H9 (cell line): ENCODE data around the gene OTOGL. TPM values are rescaled to one million over a fixed set of nuclear protein-coding genes. Genes with fewer than 3 reads are reported as not detected.

Experiments
- DNase-seq: peaks from one replicate; pipeline ENCODE4 v3.0.0-alpha.2; 2017
- H2AFZ ChIP-seq: one replicate; pipeline ENCODE4 v1.6.1; 2013; ENCODE audit warnings: mild to moderate bottlenecking, low read length, control low read depth, moderate library complexity
- H2AK5ac ChIP-seq: 2 replicates; pipeline ENCODE4 v1.6.1; 2013; ENCODE audit warnings: low read length, control low read depth, mixed read lengths; ENCODE audit not compliant: insufficient read length
- H2BK120ac ChIP-seq: one replicate; pipeline ENCODE4 v1.6.1; 2013; ENCODE audit warnings: low read depth, mild to moderate bottlenecking, low read length, control low read depth, inconsistent platforms; ENCODE audit not compliant: poor library complexity, severe bottlenecking
- H2BK12ac ChIP-seq: 2 replicates; pipeline ENCODE4 v1.6.1; 2013; ENCODE audit warnings: low read length, control low read depth, mixed read lengths, low read depth; ENCODE audit not compliant: insufficient read length
- H2BK15ac ChIP-seq: 2 replicates; pipeline ENCODE4 v1.6.1; 2013; ENCODE audit warnings: low read depth, low read length, control low read depth
- H2BK20ac ChIP-seq: one replicate; pipeline ENCODE4 v1.6.1; 2013; ENCODE audit warnings: low read depth, mild to moderate bottlenecking, low read length, control low read depth, inconsistent platforms; ENCODE audit not compliant: poor library complexity, severe bottlenecking
- H2BK5ac ChIP-seq: 2 replicates; pipeline ENCODE4 v1.6.1; 2013; ENCODE audit warnings: low read length, control low read depth, mixed read lengths; ENCODE audit not compliant: insufficient read length
- H3K14ac ChIP-seq: 2 replicates; pipeline ENCODE4 v1.6.1; 2013; ENCODE audit warnings: low read length, control low read depth; ENCODE audit not compliant: insufficient read depth
- H3K18ac ChIP-seq: 2 replicates; pipeline ENCODE4 v1.6.1; 2013; ENCODE audit warnings: low read depth, mild to moderate bottlenecking, mixed read lengths, low read length, control low read depth; ENCODE audit not compliant: insufficient read length
- H3K23ac ChIP-seq: 2 replicates; pipeline ENCODE4 v1.6.1; 2013; ENCODE audit warnings: low read length, control low read depth, mixed read lengths, low read depth; ENCODE audit not compliant: insufficient read length
- H3K23me2 ChIP-seq: 2 replicates; pipeline ENCODE4 v1.6.1; 2013; ENCODE audit warnings: low read depth, mild to moderate bottlenecking, mixed read lengths, low read length, control low read depth; ENCODE audit not compliant: insufficient read length, poor library complexity, severe bottlenecking
- H3K27ac ChIP-seq: 2 replicates; pipeline ENCODE4 v1.5.1; 2013; ENCODE audit warnings: low read length, control low read depth, mixed read lengths, low read depth; ENCODE audit not compliant: insufficient read length
- H3K27me3 ChIP-seq: 2 replicates; pipeline ENCODE4 v1.6.1; 2013; ENCODE audit warnings: low read length, control low read depth, inconsistent platforms; ENCODE audit not compliant: insufficient read depth
- H3K4ac ChIP-seq: 2 replicates; pipeline ENCODE4 v1.6.1; 2013; ENCODE audit warnings: low read depth, mild to moderate bottlenecking, control low read depth, inconsistent platforms, low read length, moderate library complexity
- H3K4me1 ChIP-seq: 2 replicates; pipeline ENCODE4 v1.6.1; 2013; ENCODE audit warnings: low read length, control low read depth, inconsistent platforms; ENCODE audit not compliant: insufficient read depth
- H3K4me2 ChIP-seq: 2 replicates; pipeline ENCODE4 v1.6.1; 2013; ENCODE audit warnings: low read length, control low read depth, mixed read lengths; ENCODE audit not compliant: insufficient read length, insufficient read depth
- H3K56ac ChIP-seq: 2 replicates; pipeline ENCODE4 v1.6.1; 2013; ENCODE audit warnings: low read depth, mild to moderate bottlenecking, mixed read lengths, low read length, control low read depth; ENCODE audit not compliant: insufficient read length
- H3K79me1 ChIP-seq: 2 replicates; pipeline ENCODE4 v1.6.1; 2013; ENCODE audit warnings: low read depth, mild to moderate bottlenecking, moderate library complexity, low read length, control low read depth, inconsistent platforms; ENCODE audit not compliant: insufficient read depth, poor library complexity, severe bottlenecking
- H3K79me2 ChIP-seq: 2 replicates; pipeline ENCODE4 v1.6.1; 2013; ENCODE audit warnings: low read length, control low read depth, inconsistent platforms; ENCODE audit not compliant: insufficient read depth
- H3K9ac ChIP-seq: 2 replicates; pipeline ENCODE4 v1.6.1; 2013; ENCODE audit warnings: low read length, control low read depth, mixed read lengths; ENCODE audit not compliant: insufficient read length; ENCODE audit errors: extremely low read depth
- H3K9me3 ChIP-seq: one replicate; pipeline ENCODE4 v1.6.1; 2013; ENCODE audit warnings: low read depth, low read length, inconsistent platforms; ENCODE audit not compliant: control insufficient read depth
- H3T11ph ChIP-seq: one replicate; pipeline ENCODE4 v1.6.1; 2013; ENCODE audit warnings: mild to moderate bottlenecking, low read length, control low read depth, inconsistent platforms
- H4K20me1 ChIP-seq: one replicate; pipeline ENCODE4 v1.6.1; 2013; ENCODE audit not compliant: control insufficient read depth, insufficient read length, insufficient read depth
- H4K5ac ChIP-seq: 2 replicates; pipeline ENCODE4 v1.6.1; 2013; ENCODE audit warnings: low read depth, mild to moderate bottlenecking, mixed read lengths, low read length, control low read depth; ENCODE audit not compliant: insufficient read length
- H4K8ac ChIP-seq: replicated peaks from 2 replicates; pipeline ENCODE4 v1.6.1; 2013; ENCODE audit warnings: low read length, control low read depth, mixed read lengths, low read depth; ENCODE audit not compliant: insufficient read length
- H4K91ac ChIP-seq: 2 replicates; pipeline ENCODE4 v1.6.1; 2013; ENCODE audit warnings: low read depth, mild to moderate bottlenecking, moderate library complexity, mixed read lengths, low read length, control low read depth; ENCODE audit not compliant: insufficient read length
- H3K27ac Mint-ChIP-seq, 3 experiments: 2 replicates in 2 of 3; 3 replicates in 1 of 3; pipeline ENCODE4 v1.8.0; 2020 to 2021; ENCODE audit warnings: mixed read lengths in 3 of 3, mild to moderate bottlenecking in 1 of 3, moderate library complexity in 1 of 3
- H3K27me3 Mint-ChIP-seq: 2 replicates; pipeline ENCODE4 v1.8.0; 2021; ENCODE audit warnings: low read depth, mild to moderate bottlenecking, moderate library complexity, mixed read lengths
- H3K36me3 Mint-ChIP-seq, 3 experiments: 2 replicates in 2 of 3; 3 replicates in 1 of 3; pipeline ENCODE4 v1.8.0; 2020 to 2021; ENCODE audit warnings: low read depth in 3 of 3, mixed read lengths in 3 of 3; ENCODE audit not compliant: insufficient read depth in 1 of 3
- H3K4me1 Mint-ChIP-seq, 2 experiments: 2 replicates each; pipeline ENCODE4 v1.8.0; 2020; ENCODE audit warnings: mixed read lengths in 2 of 2
- H3K4me3 Mint-ChIP-seq, 2 experiments: 2 replicates in 1 of 2; 3 replicates in 1 of 2; pipeline ENCODE4 v1.8.0; 2020 to 2021; ENCODE audit warnings: mild to moderate bottlenecking in 2 of 2, mixed read lengths in 2 of 2, moderate library complexity in 1 of 2
- H3K9me3 Mint-ChIP-seq, 2 experiments: 2 replicates in 1 of 2; 3 replicates in 1 of 2; pipeline ENCODE4 v1.8.0; 2020; ENCODE audit warnings: mild to moderate bottlenecking in 2 of 2, mixed read lengths in 2 of 2, moderate library complexity in 1 of 2
- WGBS: extraction: QIAGEN DNeasy Blood & Tissue Kit; methylation state at CpG from one replicate; pipeline ENCODE4 v1.1.7; 2013; ENCODE audit warnings: missing lambda C conversion rate, low lambda C conversion rate, mixed read lengths; ENCODE audit not compliant: insufficient read length; ENCODE audit errors: extremely low coverage; 5-methylcytosine and 5-hydroxymethylcytosine counted together
- total RNA-seq: library from RNA; stranded (reverse); gene quantifications from 2 replicates; pipeline ENCODE4 v1.2.1, GENCODE V29; 2021
- TF ChIP-seq, protein P1 (sequence below): fragments of 200-600 bp; sonication (generic); conservative IDR thresholded peaks from 3 replicates; pipeline ENCODE4 v1.8.0; 2021; ENCODE audit warnings: antibody characterized with exemption, mild to moderate bottlenecking

Gene OTOGL
- total RNA-seq, 1 experiment from 2014 or later, result 0.11 TPM

DNA sequence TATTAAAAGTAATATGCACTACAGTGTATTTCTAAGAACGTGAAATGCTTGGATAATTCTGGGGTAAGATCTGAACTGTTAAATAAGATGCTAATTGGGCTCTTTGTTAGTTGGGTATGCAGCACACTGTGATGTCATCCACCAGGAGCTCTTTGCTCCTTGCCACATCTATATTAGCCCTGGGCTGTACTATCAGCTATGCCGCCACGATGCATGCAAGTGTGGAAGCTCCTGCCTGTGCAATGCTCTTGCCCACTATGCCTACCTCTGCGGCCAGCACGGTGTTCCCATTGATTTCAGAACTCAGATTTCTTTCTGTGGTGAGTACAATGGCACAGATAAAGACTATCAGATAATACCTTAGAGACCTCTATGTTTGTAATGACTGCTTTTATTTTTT is 165.6 kb downstream of the OTOGL start:
- H3K4me3 Mint-ChIP-seq, result no peak overlapping the region
- Histone ChIP-seq H2BK15ac (no peak overlapping the region), H3K79me1 (no peaks in the 10 kb centered on the region), H2BK120ac (no peak overlapping the region), H3K27ac (no peak overlapping the region), H4K20me1 (no peaks in the 10 kb centered on the region), H2AK5ac (no peak overlapping the region), H2BK20ac (no peak overlapping the region), H3K23ac (no peak overlapping the region), H3K4ac (no peak overlapping the region), H3K9ac (no peak overlapping the region), H3K27me3 (no peaks in the 10 kb centered on the region), H2AFZ (no peak overlapping the region), H3K14ac (no peak overlapping the region), H4K5ac (no peak overlapping the region), H4K8ac (no peak overlapping the region), H3K18ac (no peak overlapping the region), H2BK12ac (no peak overlapping the region), H4K91ac (no peak overlapping the region), H3K9me3 (no peaks in the 10 kb centered on the region), H3K79me2 (no peaks in the 10 kb centered on the region), H3K4me1 (no peaks in the 10 kb centered on the region), H3K23me2 (no peaks in the 10 kb centered on the region), H3K4me2 (no peak overlapping the region), H3K56ac (no peak overlapping the region), H2BK5ac (no peak overlapping the region), H3T11ph (no peak overlapping the region)
- no peaks in the 10 kb centered on the region for H3K27me3 Mint-ChIP-seq
- peaks cover 3% of the 10 kb centered on the region in 2 experiments; a peak in 1 of 4 replicates for H3K4me1 Mint-ChIP-seq
- H3K9me3 Mint-ChIP-seq, result no peaks in the 10 kb centered on the region
- H3K27ac Mint-ChIP-seq, result no peak overlapping the region
- no peaks in the 10 kb centered on the region for H3K36me3 Mint-ChIP-seq
- TF ChIP-seq, protein P1, sequence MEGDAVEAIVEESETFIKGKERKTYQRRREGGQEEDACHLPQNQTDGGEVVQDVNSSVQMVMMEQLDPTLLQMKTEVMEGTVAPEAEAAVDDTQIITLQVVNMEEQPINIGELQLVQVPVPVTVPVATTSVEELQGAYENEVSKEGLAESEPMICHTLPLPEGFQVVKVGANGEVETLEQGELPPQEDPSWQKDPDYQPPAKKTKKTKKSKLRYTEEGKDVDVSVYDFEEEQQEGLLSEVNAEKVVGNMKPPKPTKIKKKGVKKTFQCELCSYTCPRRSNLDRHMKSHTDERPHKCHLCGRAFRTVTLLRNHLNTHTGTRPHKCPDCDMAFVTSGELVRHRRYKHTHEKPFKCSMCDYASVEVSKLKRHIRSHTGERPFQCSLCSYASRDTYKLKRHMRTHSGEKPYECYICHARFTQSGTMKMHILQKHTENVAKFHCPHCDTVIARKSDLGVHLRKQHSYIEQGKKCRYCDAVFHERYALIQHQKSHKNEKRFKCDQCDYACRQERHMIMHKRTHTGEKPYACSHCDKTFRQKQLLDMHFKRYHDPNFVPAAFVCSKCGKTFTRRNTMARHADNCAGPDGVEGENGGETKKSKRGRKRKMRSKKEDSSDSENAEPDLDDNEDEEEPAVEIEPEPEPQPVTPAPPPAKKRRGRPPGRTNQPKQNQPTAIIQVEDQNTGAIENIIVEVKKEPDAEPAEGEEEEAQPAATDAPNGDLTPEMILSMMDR, result no peak
- DNase-seq, result no peak
- no CpG with 5 or more reads among the region's 5 CpGs for WGBS
